ENCODE results near the gene SNCB. TPM values are rescaled to one million over a fixed set of nuclear protein-coding genes. Genes with fewer than 3 reads are reported as not detected.

SNCB gene
- total RNA-seq, 4 donors from 2014 or later: not detected

DNA sequence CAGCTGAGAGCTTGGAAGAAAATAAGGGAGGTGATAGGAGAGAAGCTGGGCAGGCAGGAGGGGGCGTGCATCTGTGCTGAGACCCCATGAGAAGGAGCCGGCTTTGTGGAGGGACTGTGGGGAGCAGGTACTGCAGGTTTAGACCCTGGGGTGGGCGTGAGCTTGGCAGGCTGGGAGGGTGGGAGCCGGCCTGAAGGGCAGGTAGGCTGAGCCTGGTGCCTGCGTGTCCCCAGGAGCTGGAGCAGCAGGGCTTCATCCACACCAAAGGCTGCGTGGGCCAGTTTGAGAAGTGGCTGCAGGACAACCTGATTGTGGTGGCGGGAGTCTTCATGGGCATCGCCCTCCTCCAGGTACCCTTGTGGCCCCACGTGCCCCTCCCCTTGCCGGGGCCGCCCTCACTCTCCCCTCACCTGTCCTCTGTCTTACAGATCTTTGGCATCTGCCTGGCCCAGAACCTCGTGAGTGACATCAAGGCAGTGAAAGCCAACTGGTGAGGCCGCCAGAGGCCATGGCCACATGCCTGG, 26.2 kb upstream of the SNCB start:
- DNase-seq (ENCODE audit: low spot score) (no peak), ATAC-seq (ENCODE audit: low FRiP score) (no peak)
- TF ChIP-seq, protein P1, sequence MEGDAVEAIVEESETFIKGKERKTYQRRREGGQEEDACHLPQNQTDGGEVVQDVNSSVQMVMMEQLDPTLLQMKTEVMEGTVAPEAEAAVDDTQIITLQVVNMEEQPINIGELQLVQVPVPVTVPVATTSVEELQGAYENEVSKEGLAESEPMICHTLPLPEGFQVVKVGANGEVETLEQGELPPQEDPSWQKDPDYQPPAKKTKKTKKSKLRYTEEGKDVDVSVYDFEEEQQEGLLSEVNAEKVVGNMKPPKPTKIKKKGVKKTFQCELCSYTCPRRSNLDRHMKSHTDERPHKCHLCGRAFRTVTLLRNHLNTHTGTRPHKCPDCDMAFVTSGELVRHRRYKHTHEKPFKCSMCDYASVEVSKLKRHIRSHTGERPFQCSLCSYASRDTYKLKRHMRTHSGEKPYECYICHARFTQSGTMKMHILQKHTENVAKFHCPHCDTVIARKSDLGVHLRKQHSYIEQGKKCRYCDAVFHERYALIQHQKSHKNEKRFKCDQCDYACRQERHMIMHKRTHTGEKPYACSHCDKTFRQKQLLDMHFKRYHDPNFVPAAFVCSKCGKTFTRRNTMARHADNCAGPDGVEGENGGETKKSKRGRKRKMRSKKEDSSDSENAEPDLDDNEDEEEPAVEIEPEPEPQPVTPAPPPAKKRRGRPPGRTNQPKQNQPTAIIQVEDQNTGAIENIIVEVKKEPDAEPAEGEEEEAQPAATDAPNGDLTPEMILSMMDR (IDR thresholded peaks at IDR 0.05): no peak

DNA sequence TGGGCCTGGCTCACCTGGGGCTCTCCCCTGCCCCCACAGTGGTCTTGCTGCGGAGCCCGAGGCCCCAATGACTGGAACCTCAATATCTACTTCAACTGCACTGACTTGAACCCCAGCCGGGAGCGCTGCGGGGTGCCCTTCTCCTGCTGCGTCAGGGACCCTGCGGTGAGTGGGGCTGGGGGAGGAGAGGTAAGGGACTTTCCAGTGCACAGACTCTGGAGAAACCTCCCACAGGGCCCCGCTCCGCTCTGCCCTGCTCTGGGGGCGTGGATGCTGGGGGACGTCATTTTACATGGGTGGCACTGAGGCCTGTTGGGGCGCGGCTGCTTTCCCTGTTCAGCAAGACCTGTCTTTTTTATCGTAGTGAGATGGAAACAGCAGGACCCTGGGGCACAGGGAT, 24.5 kb upstream of the SNCB start:
- no peak for DNase-seq (ENCODE audit: low spot score)
- no peak for ATAC-seq (ENCODE audit: low FRiP score)
- TF ChIP-seq, protein P1 (IDR thresholded peaks at IDR 0.05): no peak

DNA sequence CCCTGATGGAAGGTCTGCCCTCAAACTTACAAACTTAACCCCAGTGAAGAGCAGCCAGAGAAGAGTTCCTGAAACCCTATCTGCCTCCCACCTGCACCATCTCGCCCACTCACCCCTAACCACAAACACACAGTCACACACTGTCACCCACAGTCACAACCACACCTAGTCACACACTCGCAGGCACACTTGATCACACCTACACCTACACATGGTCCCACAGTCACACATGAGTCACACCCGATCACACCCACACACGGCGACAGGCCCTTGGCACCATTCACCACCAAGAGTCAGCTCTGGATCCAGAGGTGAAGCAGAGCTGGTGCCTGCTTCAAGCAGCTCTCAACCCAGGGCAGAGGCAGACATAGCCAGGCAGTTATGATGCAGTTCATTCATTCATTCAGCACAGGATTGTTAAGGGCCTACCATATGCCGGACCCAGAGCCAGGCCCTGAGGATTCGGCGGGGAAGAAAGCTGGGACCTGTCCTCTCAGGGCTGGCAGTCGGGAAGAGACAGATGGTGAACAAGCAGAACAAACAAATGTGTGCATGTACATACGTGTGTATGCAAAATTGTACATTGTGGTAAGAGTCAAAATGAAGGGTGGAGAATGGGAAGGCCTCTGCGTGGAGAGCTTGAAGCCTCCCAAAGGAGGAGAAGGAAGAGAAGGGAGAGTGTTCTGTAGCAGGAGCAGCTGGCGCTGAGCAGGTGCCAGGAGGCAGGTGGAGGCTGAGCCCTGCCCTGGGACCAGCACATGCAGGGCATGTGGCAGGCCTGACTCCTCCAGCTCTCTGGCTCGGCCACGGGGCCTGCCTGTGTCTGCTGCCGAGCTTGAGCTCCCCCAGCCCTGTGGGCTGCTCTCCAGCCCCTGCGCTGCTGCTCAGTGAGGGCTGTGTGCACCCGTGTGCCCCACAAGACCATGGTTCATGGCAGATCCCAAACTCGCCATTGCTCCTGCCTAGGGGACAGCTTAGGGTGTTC, 23.4 kb upstream of the SNCB start:
- DNase-seq (ENCODE audit: low spot score) (no peak), ATAC-seq (ENCODE audit: low FRiP score) (no peak)
- TF ChIP-seq, protein P1 (IDR thresholded peaks at IDR 0.05): no peak

DNA sequence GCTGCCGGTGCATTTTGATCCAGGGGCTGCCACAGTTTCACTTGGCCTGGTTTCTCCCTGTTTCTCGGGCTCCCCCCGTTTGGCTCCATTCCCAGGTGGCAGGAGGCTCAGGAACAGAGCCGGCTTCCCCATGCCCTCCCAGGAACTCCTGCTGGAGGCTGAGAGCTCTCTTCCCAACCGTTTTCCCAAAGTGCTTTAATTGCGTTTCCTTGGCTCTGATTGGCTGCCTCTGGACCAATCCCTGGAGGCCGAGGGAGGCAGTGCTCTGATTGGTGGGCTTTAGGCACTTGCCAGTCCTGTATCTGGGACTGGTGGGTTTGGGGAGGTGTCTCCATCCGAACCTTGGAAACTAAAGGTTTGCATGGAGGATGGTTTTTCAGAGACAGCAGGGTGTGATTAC, 21.8 kb upstream of the SNCB start:
- no peak for DNase-seq (ENCODE audit: low spot score)
- no peak for ATAC-seq (ENCODE audit: low FRiP score)
- TF ChIP-seq, protein P1 (IDR thresholded peaks at IDR 0.05): no peak

GRCh38 chr5:176651472-176651980, 21.2 kb upstream of the SNCB start:
- DNase-seq (ENCODE audit: low spot score) (no peak), ATAC-seq (ENCODE audit: low FRiP score) (no peak)
- TF ChIP-seq, protein P1 (IDR thresholded peaks at IDR 0.05): no peak

- no peak for DNase-seq (ENCODE audit: low spot score)
- TF ChIP-seq, protein P1 (IDR thresholded peaks at IDR 0.05): no peak
- ATAC-seq (ENCODE audit: low FRiP score): no peak
Measured at GRCh38 chr5:176650354-176650884, 20.1 kb upstream of the SNCB start.

Data from omental fat pad (tissue), 4 donors.